ENCODE data around the gene ARAP1.

- TF ChIP-seq POLR2A (IDR thresholded peaks at IDR 0.05; ENCODE audit: low read depth, low read length), result no peak
- no peak for TF ChIP-seq POLR2AphosphoS5 (IDR thresholded peaks at IDR 0.05; ENCODE audit: low read depth, low read length)
- no peak for TF ChIP-seq TAF1 (IDR thresholded peaks at IDR 0.05; ENCODE audit: borderline replicate concordance, low read depth, low read length)
Measured at GRCh38 chr11:72741849-72742512, 10.2 kb downstream of the ARAP1 start.

All from GM12892 (cell line).